ENCODE results near the gene BTBD9.
"Not testable (repeated sequence)": the region's sequence is repeated elsewhere in the genome, so short reads cannot be mapped to it uniquely, and the experiment has no call there.

Gene BTBD9

DNA sequence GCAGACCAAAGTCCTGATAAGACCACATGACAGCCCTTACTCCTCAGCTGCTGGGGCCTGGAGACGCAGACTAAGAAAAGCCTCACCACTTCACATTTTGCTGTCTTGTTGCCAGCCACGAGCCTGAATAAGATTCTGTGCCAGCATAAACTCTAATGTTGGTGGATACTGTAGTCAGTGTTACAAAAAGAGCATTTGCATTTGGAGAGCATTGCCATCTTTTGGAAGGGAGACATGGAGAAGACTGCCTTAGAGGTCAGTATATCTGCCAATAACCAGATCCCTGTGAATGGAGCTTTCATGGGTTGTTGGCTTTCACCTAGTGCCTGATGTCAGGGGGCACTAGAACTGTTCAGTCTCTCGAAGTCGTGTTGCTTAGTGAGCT lies 505.0 kb downstream of the BTBD9 start:
- no peak for DNase-seq

DNA sequence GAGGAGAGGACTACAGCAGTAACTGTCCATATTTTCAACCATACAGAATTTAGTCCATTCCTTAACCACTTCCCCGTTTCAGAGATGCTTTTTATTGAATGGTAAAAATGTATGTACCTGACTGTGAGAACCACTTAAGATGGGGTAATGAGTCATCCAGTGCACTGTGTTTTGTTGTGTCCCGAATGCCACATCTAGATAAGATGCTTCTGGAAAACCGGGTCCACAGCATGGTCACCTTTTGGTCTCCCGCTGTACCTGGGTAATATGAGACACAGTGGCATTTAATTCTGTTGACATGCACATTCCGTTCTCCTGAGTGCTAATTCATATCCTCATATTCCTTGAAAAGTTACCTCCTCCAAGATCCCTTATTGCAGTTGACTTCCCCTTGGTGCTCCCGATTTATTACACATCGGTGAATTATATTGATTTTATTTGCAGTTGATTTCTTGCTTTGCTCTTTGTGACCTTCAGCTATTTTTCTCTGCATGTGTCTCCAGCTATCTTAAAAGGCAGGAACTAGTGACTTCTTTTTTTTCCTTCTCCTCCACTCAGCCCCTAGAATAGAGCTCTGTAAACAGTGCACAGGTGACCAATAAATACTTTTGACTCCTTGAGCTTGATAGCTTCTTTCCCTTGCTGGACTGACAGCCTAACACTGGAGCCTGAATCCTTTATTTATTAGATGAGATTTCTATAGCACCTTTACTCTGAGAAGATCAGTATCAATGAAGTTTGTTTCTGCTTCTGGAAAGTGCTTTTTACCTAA lies 505.6 kb downstream of the BTBD9 start:
- no peak for DNase-seq

DNA sequence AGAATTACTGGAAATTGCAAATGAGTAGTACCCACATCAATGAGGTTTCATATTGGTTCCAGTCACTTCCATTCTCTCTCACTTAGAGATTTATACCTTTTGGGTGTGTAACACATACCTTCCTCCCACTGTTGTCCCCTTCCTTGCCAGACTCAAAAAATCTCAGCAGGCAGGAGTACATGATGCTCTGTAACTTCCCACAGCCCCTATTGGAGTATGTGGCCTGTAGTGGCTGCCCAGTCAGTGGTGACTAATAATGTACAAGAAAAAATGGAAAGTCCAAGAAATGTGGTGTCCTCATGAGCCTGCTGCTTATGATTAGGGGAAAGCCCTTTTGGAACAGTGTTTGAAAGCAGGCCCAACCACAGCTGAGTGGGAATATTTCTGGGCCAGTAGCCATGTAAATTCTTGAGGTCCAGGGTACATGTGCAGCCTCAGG lies 508.2 kb downstream of the BTBD9 start:
- no peak for DNase-seq

DNA sequence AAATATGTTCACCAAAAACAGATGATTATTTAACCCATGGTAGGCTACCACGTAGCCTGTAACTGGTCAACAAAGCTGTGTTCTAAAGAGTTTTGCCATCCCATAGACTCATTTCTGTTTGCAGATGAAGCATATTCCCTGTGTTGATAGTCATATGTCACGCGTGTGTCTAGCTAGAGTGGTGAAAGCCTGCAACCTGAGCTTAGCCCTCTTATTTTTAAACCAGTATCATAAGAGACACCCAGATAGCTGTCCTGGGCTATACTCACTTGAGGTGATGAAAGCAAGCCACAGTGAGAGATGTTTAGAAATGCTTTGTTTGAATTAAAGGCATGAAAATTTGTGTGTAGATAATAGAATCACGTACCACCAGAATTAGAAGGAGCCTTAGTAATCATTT lies 512.4 kb downstream of the BTBD9 start:
- no peak for DNase-seq

DNA sequence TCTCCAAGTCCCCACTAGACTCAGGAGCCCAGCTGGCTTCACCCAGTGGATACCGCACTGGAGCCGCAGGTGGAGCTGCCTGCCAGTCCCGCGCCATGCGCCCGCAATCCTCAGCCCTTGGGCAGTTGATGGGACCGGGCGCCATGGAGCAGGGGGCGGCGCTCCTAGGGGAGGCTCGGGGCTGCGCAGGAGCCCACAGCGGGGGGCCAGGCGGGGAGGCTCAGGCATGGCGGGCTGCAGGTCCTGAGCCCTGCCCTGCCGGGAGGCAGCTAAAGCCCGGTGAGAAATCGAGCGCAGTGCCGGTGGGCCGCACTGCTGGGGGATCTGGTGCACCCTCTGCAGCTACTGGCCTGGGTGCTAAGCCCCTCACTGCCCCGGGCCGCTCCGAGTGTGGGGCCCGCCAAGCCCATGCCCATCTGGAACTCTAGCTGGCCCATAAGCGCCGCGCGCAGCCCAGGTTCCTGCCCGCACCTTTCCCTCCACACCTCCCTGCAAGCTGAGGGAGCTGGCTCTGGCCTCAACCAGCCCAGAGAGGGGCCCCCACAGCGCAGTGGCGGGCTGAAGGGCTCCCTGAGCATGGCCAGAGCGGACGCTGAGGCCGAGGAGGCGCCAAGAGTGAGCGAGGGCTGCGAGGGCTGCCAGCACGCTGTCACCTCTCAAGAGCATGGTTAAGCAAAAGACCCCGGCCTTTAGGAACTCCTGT lies 515.4 kb downstream of the BTBD9 start:
- not testable (repeated sequence) for DNase-seq

DNA sequence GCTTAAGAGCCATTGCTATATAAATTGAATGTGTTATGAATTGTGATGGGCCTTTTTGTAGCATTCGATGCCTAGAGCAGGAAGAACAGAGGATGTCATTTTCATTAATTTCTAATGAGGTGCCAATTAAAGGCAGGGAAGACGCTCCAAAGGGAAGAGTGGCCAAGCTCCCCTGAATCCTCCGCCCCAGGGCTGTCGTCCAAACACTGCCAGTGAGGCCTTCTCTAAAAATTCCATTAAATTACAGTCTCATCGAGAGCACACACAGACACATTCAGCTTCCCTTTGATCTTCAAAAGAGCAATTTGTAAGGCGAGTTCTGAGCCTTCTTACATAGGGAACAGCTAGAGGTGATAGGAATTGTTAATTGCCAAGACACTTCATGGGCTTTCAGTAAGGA lies 520.2 kb downstream of the BTBD9 start:
- no peak for DNase-seq

DNA sequence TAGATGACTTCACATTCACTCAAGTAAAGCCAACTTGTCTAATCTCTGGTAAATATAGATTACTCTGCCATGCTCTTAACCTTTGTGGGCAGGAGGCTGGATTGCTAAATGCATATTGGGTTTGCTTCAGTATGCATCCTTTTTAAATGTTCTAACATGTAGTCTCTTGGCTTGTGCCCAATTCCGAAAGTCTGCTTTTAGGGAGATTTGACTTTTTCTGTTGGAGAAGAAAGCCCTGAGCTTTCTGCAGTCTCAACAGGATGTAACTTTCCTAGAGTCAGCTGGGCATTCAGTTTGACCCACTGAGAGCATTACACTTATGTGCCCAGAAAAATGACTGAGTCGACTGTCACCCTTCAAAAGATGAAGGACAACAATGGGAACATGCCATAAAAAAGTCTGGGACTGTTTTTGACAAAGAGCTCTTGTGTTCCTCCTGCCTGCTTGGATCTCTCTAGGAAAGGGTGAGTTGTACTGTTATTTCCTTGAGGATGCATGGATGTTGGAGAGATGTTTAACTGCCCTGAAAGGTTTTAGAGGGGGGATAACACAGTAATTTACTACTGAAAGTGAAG lies 520.9 kb downstream of the BTBD9 start:
- no peak for DNase-seq

Measured in NCI-H748 treated with DMSO at 0.1 percent for 48 hours (cell line).